Activated naive CD4-positive, alpha-beta T cell treated with anti-CD3 and anti-CD28 coated beads for 36 hours (primary cell): ENCODE results near the gene ENKD1. TPM values are rescaled to one million over a fixed set of nuclear protein-coding genes. Genes with fewer than 3 reads are reported as not detected.
"Not testable (repeated sequence)": the region's sequence is repeated elsewhere in the genome, so short reads cannot be mapped to it uniquely, and the experiment has no call there.

Experiments used
- CTCF ChIA-PET: fragments of 350-600 bp; sonication (Branson Sonifier 250); formaldehyde crosslinking; loops from one replicate; lab custom pipeline; 2021; ENCODE audit warnings: antibody characterized with exemption; lab: Charles Lee
- DNase-seq: peaks from one replicate; pipeline ENCODE4 v3.0.0-alpha.2; 2020
- H3K27ac Mint-ChIP-seq: one replicate; pipeline ENCODE4 v1.8.0; 2021; ENCODE audit warnings: mild to moderate bottlenecking, mixed read lengths
- H3K27me3 Mint-ChIP-seq: one replicate; pipeline ENCODE4 v1.8.0; 2021; ENCODE audit warnings: low read depth, mixed read lengths
- H3K36me3 Mint-ChIP-seq: one replicate; pipeline ENCODE4 v1.8.0; 2021; ENCODE audit warnings: low read depth, mixed read lengths
- H3K4me1 Mint-ChIP-seq: one replicate; pipeline ENCODE4 v1.8.0; 2021; ENCODE audit warnings: low read depth, mixed read lengths
- H3K4me3 Mint-ChIP-seq: one replicate; pipeline ENCODE4 v1.8.0; 2021; ENCODE audit warnings: mild to moderate bottlenecking, moderate library complexity, mixed read lengths
- H3K9me3 Mint-ChIP-seq: one replicate; pipeline ENCODE4 v1.8.0; 2021; ENCODE audit warnings: mixed read lengths
- intact Hi-C: fragments of 100-400 bp; cut with micrococcal nuclease; formaldehyde crosslinking; loops from one replicate; pipeline ENCODE4 v1.15.1; 2023
- total RNA-seq, 2 experiments: library from RNA; stranded (reverse); gene quantifications; one replicate each; pipeline ENCODE4 v1.2.3, GENCODE V29; 2021

Gene ENKD1
- total RNA-seq, 2 experiments from 2014 or later = 6.7 to 7.3 TPM

- intact Hi-C loops = no loop called here
- no peaks in the 10 kb centered on the region for H3K27me3 Mint-ChIP-seq
- no peak overlapping the region for H3K4me3 Mint-ChIP-seq
- H3K9me3 Mint-ChIP-seq = no peaks in the 10 kb centered on the region
- H3K36me3 Mint-ChIP-seq = peaks cover 1% of the 10 kb centered on the region
- peaks cover 22% of the 10 kb centered on the region for H3K4me1 Mint-ChIP-seq
- no peak overlapping the region for H3K27ac Mint-ChIP-seq
- CTCF ChIA-PET = interaction anchor here (0.9 kb wide), 1 partner anchor 18 kb away, joined by 3 read pairs; the partner anchor contains the start of gene GFOD2
- DNase-seq = no peak
Observed at GRCh38 chr16:67701420-67701819, 34.9 kb upstream of the ENKD1 start.

GRCh38 chr16:67699265-67699664 lies 32.7 kb upstream of the ENKD1 start:
- no peak overlapping the region for H3K4me3 Mint-ChIP-seq
- CTCF ChIA-PET = interaction anchor here (0.7 kb wide), 2 partner anchors 15 to 366 kb away, joined by 3 to 5 read pairs; no protein-coding TSS in a partner anchor
- H3K27me3 Mint-ChIP-seq = no peaks in the 10 kb centered on the region
- peaks cover 16% of the 10 kb centered on the region for H3K4me1 Mint-ChIP-seq
- intact Hi-C loops = no loop called here
- no peak for DNase-seq
- H3K36me3 Mint-ChIP-seq = peaks cover 1% of the 10 kb centered on the region
- H3K9me3 Mint-ChIP-seq = no peaks in the 10 kb centered on the region
- H3K27ac Mint-ChIP-seq = no peak overlapping the region

- Mint-ChIP-seq H3K4me1 (peaks cover 2% of the 10 kb centered on the region), H3K36me3 (peaks cover 1% of the 10 kb centered on the region), H3K4me3 (no peak overlapping the region), H3K27me3 (no peaks in the 10 kb centered on the region), H3K27ac (no peak overlapping the region), H3K9me3 (no peaks in the 10 kb centered on the region)
- CTCF ChIA-PET = interaction anchor here (0.9 kb wide), 1 partner anchor 178 kb away, joined by 3 read pairs; no protein-coding TSS in a partner anchor
- intact Hi-C loops = no loop called here
- no peak for DNase-seq
Observed at GRCh38 chr16:67697422-67698185, 31.1 kb upstream of the ENKD1 start.

GRCh38 chr16:67694611-67695010 lies 28.1 kb upstream of the ENKD1 start:
- intact Hi-C loops = no loop called here
- CTCF ChIA-PET = no interaction called here
- Mint-ChIP-seq H3K27me3 (no peaks in the 10 kb centered on the region), H3K9me3 (no peaks in the 10 kb centered on the region), H3K4me1 (peaks cover 2% of the 10 kb centered on the region), H3K4me3 (no peak overlapping the region), H3K27ac (no peak overlapping the region), H3K36me3 (peaks cover 1% of the 10 kb centered on the region)
- DNase-seq = no peak

GRCh38 chr16:67693517-67694285 lies 27.2 kb upstream of the ENKD1 start:
- CTCF ChIA-PET, H3K4me3 Mint-ChIP-seq, DNase-seq, intact Hi-C loops, H3K27ac Mint-ChIP-seq, H3K27me3 Mint-ChIP-seq, H3K36me3 Mint-ChIP-seq, H3K9me3 Mint-ChIP-seq, H3K4me1 Mint-ChIP-seq: not testable (repeated sequence)

- CTCF ChIA-PET = no interaction called here
- no peak overlapping the region for H3K27ac Mint-ChIP-seq
- no peak overlapping the region for H3K4me3 Mint-ChIP-seq
- DNase-seq = no peak
- peaks cover 2% of the 10 kb centered on the region for H3K36me3 Mint-ChIP-seq
- intact Hi-C loops = no loop called here
- peaks cover 10% of the 10 kb centered on the region for H3K4me1 Mint-ChIP-seq
- no peaks in the 10 kb centered on the region for H3K27me3 Mint-ChIP-seq
- H3K9me3 Mint-ChIP-seq = no peaks in the 10 kb centered on the region
Observed at GRCh38 chr16:67685388-67686112, 19.0 kb upstream of the ENKD1 start.

- Mint-ChIP-seq H3K36me3 (peaks cover 2% of the 10 kb centered on the region), H3K27me3 (no peaks in the 10 kb centered on the region), H3K9me3 (no peaks in the 10 kb centered on the region), H3K27ac (no peak overlapping the region), H3K4me3 (no peak overlapping the region), H3K4me1 (peaks cover 10% of the 10 kb centered on the region)
- CTCF ChIA-PET = no interaction called here
- DNase-seq = no peak
- intact Hi-C loops = no loop called here
Observed at GRCh38 chr16:67683767-67684166, 17.2 kb upstream of the ENKD1 start.

- CTCF ChIA-PET = interaction anchor here (0.8 to 1.1 kb wide), 2 partner anchors 13 to 36 kb away, joined by 3 to 5 read pairs; no protein-coding TSS in a partner anchor
- Mint-ChIP-seq H3K9me3 (no peaks in the 10 kb centered on the region), H3K4me1 (peaks cover under 1% of the 10 kb centered on the region), H3K27me3 (no peaks in the 10 kb centered on the region), H3K27ac (no peak overlapping the region), H3K4me3 (no peak overlapping the region), H3K36me3 (peaks cover 2% of the 10 kb centered on the region)
- no peak for DNase-seq
- intact Hi-C loops = no loop called here
Observed at GRCh38 chr16:67679935-67680897, 13.7 kb upstream of the ENKD1 start.

- H3K27me3 Mint-ChIP-seq = no peaks in the 10 kb centered on the region
- H3K27ac Mint-ChIP-seq = no peak overlapping the region
- CTCF ChIA-PET = interaction anchor here (0.5 to 1.0 kb wide), 2 partner anchors 10 to 211 kb away, joined by 3 read pairs; no protein-coding TSS in a partner anchor
- no peaks in the 10 kb centered on the region for H3K9me3 Mint-ChIP-seq
- no peaks in the 10 kb centered on the region for H3K36me3 Mint-ChIP-seq
- H3K4me3 Mint-ChIP-seq = no peak overlapping the region
- no peaks in the 10 kb centered on the region for H3K4me1 Mint-ChIP-seq
- DNase-seq = no peak
- intact Hi-C loops = no loop called here
Observed at GRCh38 chr16:67678354-67679023, 11.9 kb upstream of the ENKD1 start.

GRCh38 chr16:67677712-67678111 lies 11.2 kb upstream of the ENKD1 start:
- Mint-ChIP-seq H3K27me3 (no peaks in the 10 kb centered on the region), H3K36me3 (no peaks in the 10 kb centered on the region), H3K9me3 (no peaks in the 10 kb centered on the region), H3K4me3 (no peak overlapping the region), H3K4me1 (no peaks in the 10 kb centered on the region), H3K27ac (no peak overlapping the region)
- no peak for DNase-seq
- CTCF ChIA-PET = interaction anchor here (0.5 to 1.0 kb wide), 2 partner anchors 10 to 211 kb away, joined by 3 read pairs; no protein-coding TSS in a partner anchor
- intact Hi-C loops = no loop called here

GRCh38 chr16:67676939-67677338 lies 10.4 kb upstream of the ENKD1 start:
- DNase-seq = no peak
- Mint-ChIP-seq H3K4me3 (no peak overlapping the region), H3K9me3 (no peaks in the 10 kb centered on the region), H3K36me3 (no peaks in the 10 kb centered on the region), H3K27ac (no peak overlapping the region), H3K27me3 (no peaks in the 10 kb centered on the region), H3K4me1 (no peaks in the 10 kb centered on the region)
- CTCF ChIA-PET = interaction anchor here (0.6 to 2.6 kb wide), 2 partner anchors 10 to 400 kb away, joined by 3 to 7 read pairs; partner anchors contain the start of genes C16orf86 and ENKD1
- intact Hi-C loops = no loop called here
